HG02588 (cell line): ENCODE data around the gene PPP1R9A.

ENCODE experiments used
- ATAC-seq: cut with Tn5 transposase; IDR thresholded peaks from one replicate; pipeline ENCODE4 v1.9.1; 2021; ENCODE audit warnings: mild to moderate bottlenecking, moderate library complexity; ENCODE audit not compliant: unreplicated experiment

Gene PPP1R9A

DNA sequence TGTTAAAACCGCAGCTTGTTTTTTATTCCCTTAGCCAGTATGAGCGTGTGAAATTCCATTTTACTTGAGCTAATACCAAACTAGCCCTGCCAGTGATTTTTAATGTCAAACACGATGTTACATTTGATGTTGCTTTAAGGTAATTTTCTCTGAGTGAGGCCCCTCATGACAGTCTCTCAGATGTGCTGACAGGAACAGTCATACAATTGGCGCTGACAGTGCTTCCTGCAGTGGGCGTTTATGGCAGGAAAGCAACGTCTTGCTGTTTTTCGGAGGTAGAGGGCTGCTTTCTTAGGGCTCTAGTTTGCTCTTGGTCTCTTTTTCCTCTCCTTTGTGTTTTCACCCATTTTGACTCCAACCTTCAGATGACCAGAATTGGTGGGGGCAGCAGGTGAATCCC lies 397.6 kb downstream of the PPP1R9A start:
- ATAC-seq: no peak

DNA sequence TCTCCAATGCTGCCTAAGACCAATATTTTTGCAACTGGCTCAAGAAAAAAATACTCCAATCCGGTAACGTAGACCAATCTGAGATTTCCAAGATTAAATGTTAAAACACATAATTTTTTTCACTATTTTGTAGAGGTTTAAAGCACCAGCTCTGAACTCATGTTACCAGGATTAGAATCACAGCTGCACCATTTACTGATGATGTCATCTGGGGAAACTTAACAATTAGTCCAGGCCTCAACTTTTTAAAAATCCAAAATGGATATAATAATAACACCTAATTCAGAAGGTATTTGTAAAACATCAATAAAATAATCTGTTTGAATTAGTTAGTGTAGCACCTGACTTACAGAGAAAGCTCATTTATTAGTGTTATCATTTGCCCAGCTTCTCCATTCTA lies 402.6 kb downstream of the PPP1R9A start:
- no peak for ATAC-seq

DNA sequence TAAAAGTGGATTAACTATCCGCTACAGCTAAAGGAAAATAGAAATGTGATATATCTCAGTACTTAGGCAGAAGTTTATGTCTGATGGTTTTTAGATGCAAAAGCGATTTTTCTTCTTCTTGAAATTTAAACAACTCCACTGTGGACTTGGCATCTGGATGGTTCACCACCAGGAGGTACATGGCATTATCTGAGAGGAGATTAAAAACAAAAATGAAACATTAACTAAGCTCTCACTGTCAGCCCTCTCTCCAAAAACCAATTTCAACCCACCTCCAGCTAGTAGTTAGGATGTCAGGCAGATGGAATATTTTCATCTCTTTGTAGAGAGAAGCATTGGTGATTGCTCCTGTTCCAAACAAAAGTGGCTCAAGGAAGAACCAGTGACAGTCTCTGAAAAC lies 404.0 kb downstream of the PPP1R9A start:
- no peak for ATAC-seq

DNA sequence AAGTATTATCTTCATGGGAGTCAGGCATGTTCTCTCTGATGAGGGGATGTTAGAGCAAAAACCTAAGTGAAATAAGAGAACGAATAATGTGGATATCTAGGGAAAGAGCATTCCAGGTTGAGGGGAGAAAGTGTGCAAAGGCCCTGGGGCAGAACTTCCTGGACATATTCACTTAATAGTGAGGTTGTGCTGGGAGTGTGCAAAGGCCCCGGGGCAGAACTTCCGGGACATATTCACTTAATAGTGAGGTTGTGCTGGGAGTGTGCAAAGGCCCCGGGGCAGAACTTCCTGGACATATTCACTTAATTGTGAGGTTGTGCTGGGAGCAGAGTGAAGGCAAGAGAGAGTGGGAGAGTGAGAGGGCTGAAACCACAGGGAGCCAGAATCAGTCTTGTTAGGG lies 405.2 kb downstream of the PPP1R9A start:
- ATAC-seq: no peak

GRCh38 chr7:95316588-95316987 lies 409.2 kb downstream of the PPP1R9A start:
- ATAC-seq: peak; percentile 57

GRCh38 chr7:95317546-95317945 lies 410.2 kb downstream of the PPP1R9A start:
- ATAC-seq: no peak

DNA sequence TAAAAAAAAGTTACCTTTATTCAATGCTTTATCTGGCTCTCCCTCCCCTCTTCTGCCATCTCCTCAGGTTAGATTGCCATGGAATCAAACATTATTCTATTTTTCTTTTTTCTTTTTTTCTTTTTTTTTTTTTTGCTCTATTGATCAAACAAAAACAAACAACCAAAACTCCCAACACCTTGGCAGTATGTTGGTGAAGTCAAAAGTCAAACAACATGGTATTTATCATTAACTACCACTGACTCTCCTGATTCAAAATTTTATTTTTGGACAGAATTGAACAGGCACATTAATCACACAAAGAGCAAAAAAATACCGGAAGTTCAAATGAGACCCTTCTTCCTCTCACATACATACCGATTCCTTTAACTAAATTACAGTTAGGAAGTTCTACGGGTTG lies 410.6 kb downstream of the PPP1R9A start:
- no peak for ATAC-seq

DNA sequence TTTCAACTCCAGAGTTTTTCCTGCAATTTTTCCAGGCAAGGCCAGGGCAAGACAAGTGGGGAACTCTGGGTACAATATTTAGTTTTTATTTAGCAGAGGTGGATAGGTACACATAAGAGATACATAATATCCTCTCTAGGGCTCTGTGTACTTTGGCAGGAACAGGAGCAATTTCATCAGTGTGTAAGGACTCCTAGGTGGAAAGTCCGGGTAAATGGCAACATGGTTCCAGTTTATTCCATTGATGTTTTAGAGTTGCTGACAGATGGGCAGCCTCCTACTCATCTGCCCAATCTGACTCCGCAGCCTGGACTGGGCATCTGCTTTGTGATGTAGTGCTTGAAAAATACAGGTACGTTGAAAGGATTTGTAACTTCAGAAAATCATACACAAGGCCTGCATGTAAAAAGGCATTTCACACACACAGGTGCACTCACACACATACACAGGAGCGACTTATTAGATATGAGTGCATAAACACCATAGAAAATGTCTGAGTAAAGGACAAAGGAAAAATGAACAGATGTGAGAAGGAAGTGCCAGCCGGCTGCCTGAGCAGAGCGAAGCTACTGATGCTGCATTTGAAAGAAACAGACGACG lies 411.2 kb downstream of the PPP1R9A start:
- no peak for ATAC-seq

DNA sequence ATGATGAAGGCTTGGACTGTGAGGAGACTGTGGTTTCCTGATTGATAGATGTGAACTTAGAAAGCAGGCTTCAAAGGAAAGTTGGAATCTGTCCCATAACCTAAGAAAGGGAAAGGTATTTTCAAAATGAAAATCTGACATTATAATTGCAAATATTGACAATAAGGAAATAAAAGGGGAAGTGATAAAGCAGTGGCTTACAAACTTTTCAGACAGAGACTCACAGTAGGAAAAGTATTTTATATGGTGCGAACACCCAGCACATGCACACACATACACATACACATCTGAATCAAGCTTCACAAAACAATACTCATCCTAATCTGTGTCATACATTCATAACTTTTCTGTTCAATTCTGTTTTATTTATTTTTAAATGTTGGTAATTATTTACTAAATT lies 412.2 kb downstream of the PPP1R9A start:
- ATAC-seq: no peak

GRCh38 chr7:95320651-95321050 lies 413.3 kb downstream of the PPP1R9A start:
- ATAC-seq: no peak

GRCh38 chr7:95321720-95322119 lies 414.3 kb downstream of the PPP1R9A start:
- no peak for ATAC-seq

- no peak for ATAC-seq
These were observed 415.0 kb downstream of the PPP1R9A start for GRCh38 chr7:95322396-95322795.

- ATAC-seq: no peak
These were observed 415.5 kb downstream of the PPP1R9A start for GRCh38 chr7:95322854-95323253.

DNA sequence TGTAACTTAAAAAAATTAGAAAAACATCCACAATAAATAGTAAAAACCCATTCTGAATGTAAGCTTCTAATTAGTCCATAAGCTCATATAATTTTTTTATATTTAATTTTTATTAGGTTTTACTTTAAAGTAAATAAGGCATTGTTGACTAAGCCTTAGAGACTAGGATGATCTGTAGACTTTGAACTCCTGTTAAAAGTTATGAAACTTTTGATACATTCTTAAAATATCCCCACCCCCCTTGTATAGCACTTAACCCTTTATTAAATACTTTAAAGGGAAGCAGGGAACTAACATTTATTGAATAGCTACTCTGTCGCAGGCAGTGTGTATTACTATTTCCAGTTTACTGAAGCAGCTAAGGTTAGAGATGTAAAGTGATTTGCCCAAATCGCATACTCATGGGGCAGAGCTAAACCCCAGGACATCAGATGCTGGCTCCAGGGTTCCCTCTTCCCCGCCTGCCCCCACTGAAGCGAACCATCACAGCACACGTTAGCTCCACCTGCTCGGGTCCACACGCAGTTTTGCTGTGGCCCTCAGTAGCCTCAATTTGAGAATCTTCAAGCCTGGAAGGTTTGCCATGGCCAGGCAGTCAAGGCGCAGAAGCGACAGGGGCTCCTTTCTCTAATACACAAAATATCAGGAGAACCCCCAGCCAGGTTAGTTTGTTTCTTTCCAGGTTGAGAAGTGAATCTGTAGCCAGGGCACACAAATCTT lies 416.2 kb downstream of the PPP1R9A start:
- no peak for ATAC-seq

DNA sequence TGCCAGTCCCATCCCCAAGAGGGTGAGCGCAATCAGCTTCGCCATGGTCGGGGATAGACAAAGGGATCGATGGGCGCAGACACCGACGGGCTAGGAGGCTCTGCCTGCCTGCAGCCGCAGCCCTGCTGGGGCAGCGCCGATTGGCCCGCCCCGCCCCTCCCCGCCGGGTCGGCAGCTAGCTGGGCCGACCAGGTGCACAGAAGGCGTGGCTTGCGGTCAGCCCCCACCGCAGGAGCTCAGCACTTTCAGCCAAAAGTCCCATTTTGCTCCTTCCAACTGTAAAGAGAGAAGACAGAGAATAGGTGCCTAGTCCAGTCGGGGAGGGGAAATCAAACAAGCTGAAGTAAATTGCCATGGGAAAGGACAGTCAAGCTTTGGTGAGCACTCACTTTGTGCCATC lies 417.0 kb downstream of the PPP1R9A start, which contains the start of gene PON1:
Gene PON1, minus strand, starts transcription at position 102 of the 400 bp plus-strand sequence. Its CDS starts 57 bp downstream, at position 45.
- peak; percentile 62 for ATAC-seq

DNA sequence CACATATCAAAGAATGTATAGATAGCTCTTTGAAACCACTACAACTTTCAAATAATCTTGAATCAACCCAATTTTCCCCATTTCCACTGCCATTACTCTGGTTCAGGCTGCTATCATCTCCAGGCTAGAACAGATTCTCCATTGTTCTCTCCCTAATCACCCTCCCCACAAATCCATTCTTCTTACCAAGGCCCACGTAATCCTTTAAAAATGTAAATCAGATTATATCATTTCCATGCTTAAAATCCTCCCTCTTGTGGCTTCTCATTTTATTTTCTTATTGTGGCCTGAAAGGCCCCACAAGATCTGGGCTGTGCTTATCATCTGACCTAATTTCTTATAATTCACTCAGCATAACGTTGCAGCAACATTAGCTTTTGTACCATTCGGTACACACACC lies 420.0 kb downstream of the PPP1R9A start:
- ATAC-seq: no peak

DNA sequence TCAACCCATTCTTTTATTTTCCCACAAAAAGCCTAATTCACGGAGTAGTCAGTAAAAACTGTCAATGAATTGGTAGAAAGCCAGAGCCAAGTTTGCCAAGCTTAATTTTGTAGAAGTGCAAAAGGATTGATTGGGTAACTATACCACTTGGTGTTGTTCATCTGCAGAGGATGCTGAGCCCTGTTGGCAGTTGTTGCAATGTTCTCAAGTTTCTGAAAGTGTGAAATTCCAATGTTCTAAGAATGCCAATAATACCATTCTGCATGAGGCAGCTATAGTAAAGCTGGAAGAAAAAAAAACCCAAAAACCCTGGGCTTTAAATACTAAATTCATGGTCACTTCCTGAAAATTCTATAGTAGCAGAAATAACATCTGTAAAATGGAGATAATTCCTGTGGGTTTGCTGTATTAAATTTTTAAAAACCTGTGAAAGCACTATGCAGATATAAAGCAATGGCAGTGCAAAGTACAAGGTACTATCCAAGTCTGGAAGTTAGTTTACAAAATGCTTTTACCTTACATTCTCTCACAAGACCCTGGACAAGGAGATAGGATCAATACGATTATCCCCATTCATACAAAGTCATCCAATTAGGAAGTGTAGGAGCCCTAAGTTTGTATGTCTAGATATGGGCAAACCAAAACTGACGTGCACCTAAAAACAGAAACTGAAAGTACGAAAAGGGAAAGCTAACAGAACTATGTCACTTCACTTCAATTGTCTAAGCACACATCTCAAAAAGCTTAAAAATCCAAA lies 423.0 kb downstream of the PPP1R9A start:
- peak; percentile 93 for ATAC-seq

GRCh38 chr7:95330961-95331337 lies 423.6 kb downstream of the PPP1R9A start:
- ATAC-seq: peak; percentile 25

DNA sequence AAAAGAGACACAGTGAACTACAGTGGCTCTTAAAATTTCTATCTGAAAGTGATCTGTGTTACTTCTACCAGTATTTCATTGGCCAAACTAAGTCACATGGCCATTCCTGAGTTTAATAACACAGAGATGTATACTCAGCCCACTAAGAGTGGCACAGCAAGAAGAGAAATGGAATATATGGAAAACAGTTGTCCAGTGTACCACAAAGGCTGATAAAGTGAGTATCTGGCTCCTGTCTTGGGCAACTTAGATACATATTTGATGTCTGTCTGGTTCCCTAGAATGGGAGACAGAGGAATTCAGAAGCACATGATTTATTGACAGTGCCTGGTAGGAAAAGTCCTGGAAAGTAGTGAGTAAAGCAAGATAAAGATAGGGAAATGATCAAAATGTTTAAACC lies 427.1 kb downstream of the PPP1R9A start:
- no peak for ATAC-seq

DNA sequence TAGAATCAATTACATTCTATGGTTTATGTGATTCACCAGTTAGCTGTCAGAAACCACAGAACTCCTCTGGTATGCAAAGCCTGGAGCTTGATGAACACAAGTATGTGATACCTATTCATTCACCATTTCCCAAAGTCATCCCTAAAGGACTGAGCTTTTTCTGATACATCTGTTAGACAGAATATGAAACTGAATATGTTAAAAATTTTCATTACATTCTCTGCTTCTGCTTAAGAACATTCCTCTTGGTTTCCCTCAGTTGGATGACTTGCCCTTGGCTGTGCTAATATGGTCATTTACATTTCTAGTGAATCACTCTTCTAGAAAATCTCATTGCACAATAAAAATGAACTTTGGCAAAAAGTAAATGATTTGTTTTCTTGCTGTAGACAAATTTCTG lies 427.7 kb downstream of the PPP1R9A start:
- ATAC-seq: no peak

GRCh38 chr7:95338832-95339231 lies 431.4 kb downstream of the PPP1R9A start:
- no peak for ATAC-seq

DNA sequence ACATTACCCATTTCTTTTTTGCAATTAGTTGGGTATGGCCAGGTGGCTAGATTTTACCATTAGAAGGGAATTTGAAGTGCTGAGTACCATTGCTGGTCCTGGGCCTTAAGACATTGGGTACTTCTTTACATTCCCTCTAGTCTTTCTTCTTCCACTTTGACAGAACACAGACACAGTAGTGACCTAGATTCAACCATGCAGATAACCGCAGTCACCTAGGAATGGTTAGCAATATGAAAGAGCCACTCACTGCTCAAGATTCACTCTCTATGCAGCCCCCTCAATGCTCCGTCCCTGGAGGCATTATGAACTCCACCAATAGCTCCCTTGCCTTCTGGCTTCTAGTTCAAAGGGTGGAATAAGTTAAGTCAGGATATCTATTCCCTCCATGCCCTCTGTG lies 433.1 kb downstream of the PPP1R9A start:
- no peak for ATAC-seq
